Activated naive CD4-positive, alpha-beta T cell treated with Interleukin-2 at 50 U/mL for 16 hours (primary cell): ENCODE data around the gene TMEM88.
A peak's percentile ranks its signal among the peaks of the same experiment; 100 is the strongest.
"Not testable (repeated sequence)": the region's sequence is repeated elsewhere in the genome, so short reads cannot be mapped to it uniquely, and the experiment has no call there.

ENCODE experiments used
- DNase-seq: peaks from one replicate; pipeline ENCODE4 v3.0.0-alpha.2; 2020

Gene TMEM88

DNA sequence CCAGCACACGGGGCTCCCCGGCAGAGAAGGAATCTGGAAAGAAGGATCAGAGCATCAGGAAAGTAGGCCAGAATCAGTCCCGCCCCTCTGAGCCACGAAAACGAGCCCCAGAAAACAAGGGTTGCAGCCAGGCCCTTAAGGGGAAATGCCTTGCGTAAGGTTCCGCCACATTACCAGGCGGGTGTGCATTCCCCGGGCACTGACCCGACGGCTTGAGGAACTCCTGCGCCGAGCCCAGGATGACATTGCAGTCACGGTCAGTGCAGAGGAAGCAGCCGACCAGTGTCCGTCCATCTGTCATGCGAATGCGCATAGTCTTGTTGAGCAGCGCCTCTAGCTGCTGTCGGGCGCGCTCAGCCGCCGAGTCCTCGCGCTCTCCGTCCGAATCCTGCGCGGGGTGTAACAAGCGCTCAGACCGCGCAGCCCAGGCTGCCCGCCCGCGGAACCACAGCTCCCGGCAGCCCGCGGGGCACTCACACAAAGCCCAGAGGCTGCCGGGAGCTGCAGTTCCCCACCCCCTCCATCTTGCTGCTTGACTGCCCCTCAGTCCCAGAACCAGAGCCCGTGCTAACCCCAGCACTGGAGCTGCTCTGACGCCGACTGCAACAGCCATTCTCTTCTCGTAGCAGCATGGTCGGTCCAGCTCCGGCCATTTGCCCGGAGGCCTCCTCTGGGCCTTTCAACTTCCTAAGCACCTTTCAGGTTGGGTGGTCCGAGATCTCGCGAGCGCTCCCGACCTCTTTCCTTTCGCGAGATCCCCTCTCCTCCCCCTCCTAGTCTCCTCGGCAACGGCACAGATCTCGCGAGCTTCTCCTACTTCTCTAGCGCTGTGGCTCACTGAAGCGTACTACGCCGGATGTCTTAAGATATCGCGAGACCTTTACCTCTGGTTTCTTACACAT, 2.2 kb downstream of the TMEM88 start, which contains the start of gene NAA38:
Gene NAA38, minus strand, starts transcription at position 749 of the 902 bp plus-strand sequence. Its CDS starts 96 bp downstream, at position 653.
- peak; percentile 93 for DNase-seq

DNA sequence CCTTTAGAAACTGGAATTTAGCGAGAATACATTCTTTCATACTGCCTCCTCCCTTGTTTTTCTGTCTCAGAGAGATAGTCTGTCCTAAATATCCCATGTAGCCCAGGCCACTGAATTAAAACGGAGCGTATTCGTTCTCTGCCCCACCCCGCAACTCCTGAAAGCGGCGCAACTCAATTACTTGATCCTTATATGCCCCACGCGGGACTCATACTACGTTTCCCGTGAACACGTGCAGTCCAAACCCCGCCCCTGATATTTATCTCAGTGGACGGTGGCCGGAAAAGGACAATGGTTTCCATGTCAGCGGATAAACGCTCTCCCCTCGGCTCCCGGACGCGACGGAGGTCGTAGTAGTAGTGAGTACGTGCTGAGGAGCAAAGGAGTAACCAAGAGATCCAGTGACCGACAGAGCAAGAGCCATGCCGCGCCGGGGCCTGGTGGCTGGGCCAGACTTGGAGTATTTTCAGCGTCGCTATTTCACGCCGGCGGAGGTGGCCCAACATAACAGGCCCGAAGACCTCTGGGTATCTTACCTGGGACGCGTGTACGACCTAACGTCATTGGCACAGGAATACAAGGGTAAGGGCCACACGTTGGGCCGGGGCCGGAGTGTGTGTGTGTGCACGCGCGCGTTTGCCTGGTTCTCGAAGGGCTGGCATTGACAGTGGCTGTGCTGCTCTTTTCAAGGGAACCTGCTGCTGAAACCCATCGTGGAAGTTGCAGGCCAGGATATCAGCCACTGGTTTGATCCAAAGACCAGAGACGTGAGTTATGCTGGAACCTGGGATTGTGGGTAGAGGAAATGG, 3.1 kb downstream of the TMEM88 start, which contains the start of gene CYB5D1:
Gene CYB5D1, plus strand, starts transcription at position 291 of the 809 bp plus-strand sequence. Its CDS starts 132 bp downstream, at position 423.
- peak; percentile 90 for DNase-seq

DNA sequence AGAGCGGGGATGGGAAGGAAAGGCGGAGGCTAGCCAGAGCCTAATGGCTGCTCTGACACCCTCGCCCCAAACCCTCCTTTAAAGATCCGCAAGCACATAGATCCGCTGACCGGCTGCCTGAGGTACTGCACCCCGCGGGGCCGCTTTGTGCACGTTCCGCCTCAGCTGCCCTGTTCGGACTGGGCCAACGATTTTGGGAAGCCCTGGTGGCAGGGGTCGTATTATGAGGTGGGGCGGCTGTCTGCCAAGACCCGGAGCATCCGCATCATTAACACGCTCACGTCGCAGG, 3.6 kb downstream of the TMEM88 start:
- DNase-seq: peak; percentile 62

GRCh38 chr17:7859028-7859427, 4.2 kb downstream of the TMEM88 start:
- DNase-seq: no peak

GRCh38 chr17:7862692-7863437, 8.0 kb downstream of the TMEM88 start:
- peak; percentile 48 for DNase-seq

DNA sequence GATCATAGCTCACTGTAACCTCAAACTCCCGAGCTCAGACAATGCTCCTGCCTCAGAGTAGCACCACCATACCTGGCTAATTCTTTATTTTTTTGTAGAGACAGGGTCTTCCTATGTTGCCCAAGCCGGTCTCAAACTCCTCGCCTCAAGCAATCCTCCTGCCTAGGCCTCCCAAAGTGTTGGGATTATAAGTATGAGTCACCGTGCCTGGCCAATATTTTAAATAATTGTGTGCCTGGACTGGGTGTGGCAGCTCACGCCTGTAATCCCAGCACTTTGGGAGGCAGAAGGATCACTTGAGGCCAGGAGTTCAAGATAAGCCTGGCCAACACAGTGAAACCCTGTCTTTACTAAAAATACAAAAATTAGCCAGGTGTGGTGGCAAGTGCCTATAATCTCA, 9.5 kb downstream of the TMEM88 start:
- DNase-seq: not testable (repeated sequence)

- no peak for DNase-seq
Observed at GRCh38 chr17:7864995-7865650, 10.3 kb downstream of the TMEM88 start.

GRCh38 chr17:7867881-7868329, 13.0 kb downstream of the TMEM88 start:
- no peak for DNase-seq

GRCh38 chr17:7873051-7873450, 18.2 kb downstream of the TMEM88 start:
- no peak for DNase-seq

DNA sequence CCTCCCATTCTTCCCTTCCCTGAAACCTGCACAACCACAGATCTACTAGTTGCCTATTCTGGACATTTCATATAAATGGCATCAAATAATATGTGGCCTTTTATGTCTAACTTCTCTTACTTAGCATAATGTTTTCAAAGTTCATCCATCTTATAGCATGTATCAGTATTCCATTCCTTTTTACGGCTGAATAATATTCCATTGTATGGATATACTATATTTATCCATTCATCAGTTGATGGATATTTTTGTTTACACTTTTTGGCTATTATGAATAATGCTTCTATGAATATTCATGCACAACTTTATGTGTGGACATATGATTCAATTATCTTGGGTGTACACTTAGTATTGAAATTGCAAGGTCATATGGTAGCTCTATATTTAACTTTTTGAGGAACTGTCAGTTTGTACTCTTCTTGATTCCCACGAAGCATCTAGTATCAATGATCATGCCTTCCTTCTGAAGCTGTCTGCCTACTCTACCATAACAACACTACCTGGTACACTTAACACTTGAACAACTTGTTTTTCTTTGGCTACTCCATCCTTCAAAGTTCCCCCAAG, 21.0 kb downstream of the TMEM88 start:
- no peak for DNase-seq

DNA sequence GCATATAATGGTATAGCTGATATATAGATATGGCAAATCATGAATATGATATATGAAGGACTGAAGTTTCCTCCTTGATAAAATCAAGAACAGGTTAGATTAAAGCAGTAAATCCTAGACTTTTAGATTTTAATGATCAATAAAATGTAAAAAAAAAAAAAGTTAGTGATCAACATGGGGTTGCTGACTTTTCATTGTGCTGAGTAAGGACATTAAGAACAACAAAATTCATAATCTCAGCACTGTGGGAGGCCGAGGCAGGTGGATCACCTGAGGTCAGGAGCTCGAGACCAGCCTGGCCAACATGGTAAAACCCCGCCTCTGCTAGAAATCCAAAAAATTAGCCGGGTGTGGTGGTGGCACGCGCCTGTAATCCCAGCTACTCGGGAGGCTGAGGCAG, 23.4 kb downstream of the TMEM88 start:
- no peak for DNase-seq

GRCh38 chr17:7880076-7880868, 25.4 kb downstream of the TMEM88 start:
- DNase-seq: no peak

DNA sequence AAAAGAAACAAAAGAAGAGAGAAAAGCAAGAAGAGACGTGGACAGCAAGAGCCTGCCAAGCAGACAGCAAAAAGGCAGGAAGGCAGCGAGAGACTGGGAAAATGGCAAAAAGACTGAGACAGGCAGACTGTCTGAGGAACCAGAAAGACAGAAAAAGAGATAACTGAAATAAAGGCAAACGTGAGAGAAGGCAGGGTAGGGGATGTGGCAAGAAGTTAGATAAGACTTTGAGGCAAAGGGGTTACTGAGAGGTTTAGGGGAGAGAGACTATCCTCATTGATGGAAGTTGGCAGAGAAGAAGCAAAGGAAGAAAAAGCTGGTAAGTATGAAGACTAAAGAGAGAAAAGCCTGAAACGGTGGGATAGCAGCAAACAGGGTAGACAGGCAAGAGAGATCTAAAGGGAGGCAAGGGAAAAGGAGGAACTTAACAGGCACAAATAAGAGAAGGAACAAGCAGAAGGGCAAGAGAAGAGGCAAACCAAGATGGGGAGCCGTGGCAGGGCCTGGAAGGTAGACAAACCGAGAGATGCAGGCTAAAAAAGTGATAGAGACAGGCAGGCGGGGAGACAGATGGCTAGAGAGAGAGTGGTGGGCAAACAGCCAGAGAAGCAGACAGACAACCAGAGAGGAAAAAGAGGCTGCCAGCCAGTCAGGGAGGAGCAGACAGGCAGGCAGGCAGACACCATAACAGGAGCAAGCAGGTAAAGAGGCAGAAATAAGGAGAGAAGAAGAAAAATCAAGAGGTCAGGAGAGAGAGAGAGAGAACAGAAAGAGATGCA, 26.6 kb downstream of the TMEM88 start:
- DNase-seq: no peak

DNA sequence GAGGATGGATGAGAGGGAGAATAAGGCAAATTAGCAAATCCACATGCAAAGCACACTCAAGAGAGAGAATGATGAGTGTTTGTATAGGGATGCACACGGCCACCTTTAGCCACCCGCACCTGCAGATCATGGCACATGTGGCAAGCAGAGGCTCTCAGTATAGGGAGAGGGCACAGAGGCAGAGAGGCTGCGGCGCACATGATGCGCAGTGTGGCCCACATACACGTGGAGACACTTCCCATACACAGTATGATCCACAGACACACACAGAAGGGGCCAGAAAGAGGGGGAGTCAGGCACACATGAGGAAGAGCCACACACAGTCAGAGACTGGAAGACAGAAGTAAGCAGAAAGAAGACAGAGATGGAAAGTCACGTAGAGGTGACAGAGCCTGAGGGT, 27.2 kb downstream of the TMEM88 start:
- DNase-seq: no peak

DNA sequence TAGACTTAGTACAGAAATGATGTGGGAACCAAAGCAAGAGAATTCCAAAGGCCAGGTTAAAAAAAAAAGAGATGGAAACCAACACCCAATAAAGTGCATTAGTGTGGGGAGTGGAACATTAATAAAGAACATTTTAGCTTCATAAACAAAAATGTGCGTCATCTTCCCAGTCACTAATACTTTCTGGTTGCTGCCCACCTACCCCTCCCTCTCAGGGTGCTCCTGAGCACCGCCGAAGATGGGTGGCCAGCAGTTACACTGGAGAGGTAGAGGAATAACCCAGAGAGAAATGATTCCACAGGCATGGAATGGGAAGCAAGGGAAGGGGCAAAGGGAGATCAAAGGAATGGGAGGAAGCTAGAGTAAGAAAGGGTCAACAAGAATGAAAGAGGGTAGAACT, 27.8 kb downstream of the TMEM88 start:
- DNase-seq: no peak

- peak; percentile 41 for DNase-seq
Observed at GRCh38 chr17:7883781-7884386, 29.0 kb downstream of the TMEM88 start.

GRCh38 chr17:7884581-7885366, 29.9 kb downstream of the TMEM88 start:
- DNase-seq: peak; percentile 42

- peak; percentile 52 for DNase-seq
Observed at GRCh38 chr17:7885367-7886226, 30.7 kb downstream of the TMEM88 start.
